GDM1 (cell line): ENCODE measurements around the gene TRMT10B.
"Not testable (repeated sequence)": the region's sequence is repeated elsewhere in the genome, so short reads cannot be mapped to it uniquely, and the experiment has no call there.

Experiments
- DNase-seq: peaks from one replicate; lab custom pipeline; 2025; lab: John Stamatoyannopoulos, UW

TRMT10B gene

GRCh38 chr9:37751186-37751585 is 2.4 kb upstream of the TRMT10B start:
- no peak for DNase-seq

GRCh38 chr9:37751704-37752103 is 1.9 kb upstream of the TRMT10B start:
- not testable (repeated sequence) for DNase-seq

- DNase-seq = not testable (repeated sequence)
Measured at GRCh38 chr9:37752112-37752511, 1.5 kb upstream of the TRMT10B start.

- DNase-seq = no peak
Measured at GRCh38 chr9:37752642-37753488, 740 bp upstream of the TRMT10B start.

- no peak for DNase-seq
Measured at GRCh38 chr9:37758747-37759146, 5.1 kb downstream of the TRMT10B start.

- no peak for DNase-seq
Measured at GRCh38 chr9:37760416-37761161, 7.0 kb downstream of the TRMT10B start.

- DNase-seq = no peak
Measured at GRCh38 chr9:37761511-37761910, 7.9 kb downstream of the TRMT10B start.

- not testable (repeated sequence) for DNase-seq
Measured at GRCh38 chr9:37765263-37765662, 11.7 kb downstream of the TRMT10B start.

- no peak for DNase-seq
Measured at GRCh38 chr9:37769306-37769705, 15.7 kb downstream of the TRMT10B start.

GRCh38 chr9:37769995-37770394 is 16.4 kb downstream of the TRMT10B start:
- DNase-seq = no peak

- DNase-seq = no peak
Measured at GRCh38 chr9:37775216-37775919, 21.8 kb downstream of the TRMT10B start.

GRCh38 chr9:37776328-37776727 is 22.7 kb downstream of the TRMT10B start:
- no peak for DNase-seq

- DNase-seq = no peak
Measured at GRCh38 chr9:37778534-37778933, 24.9 kb downstream of the TRMT10B start.

GRCh38 chr9:37784291-37784615 is 30.6 kb downstream of the TRMT10B start:
- no peak for DNase-seq

- peak; percentile 81 for DNase-seq
Measured at GRCh38 chr9:37784616-37785483, 31.2 kb downstream of the TRMT10B start, which contains the start of gene EXOSC3. Gene EXOSC3, minus strand, starts transcription at chr9:37785064. Its CDS starts 20 bp downstream, at chr9:37785044.

- no peak for DNase-seq
Measured at GRCh38 chr9:37787059-37787458, 33.5 kb downstream of the TRMT10B start.

GRCh38 chr9:37788332-37788731 is 34.7 kb downstream of the TRMT10B start:
- no peak for DNase-seq

- no peak for DNase-seq
Measured at GRCh38 chr9:37790096-37790495, 36.5 kb downstream of the TRMT10B start.

GRCh38 chr9:37792122-37792521 is 38.5 kb downstream of the TRMT10B start:
- DNase-seq = no peak

- DNase-seq = no peak
Measured at GRCh38 chr9:37796232-37796631, 42.6 kb downstream of the TRMT10B start.

GRCh38 chr9:37798677-37799076 is 45.1 kb downstream of the TRMT10B start:
- DNase-seq = no peak
